Measurements from ENCODE around the gene EPB41L5.
"Not testable (repeated sequence)": the region's sequence is repeated elsewhere in the genome, so short reads cannot be mapped to it uniquely, and the experiment has no call there.

The EPB41L5 gene

GRCh38 chr2:120012771-120013596 is at the start of gene EPB41L5:
TSS of gene EPB41L5 (plus strand) at chr2:120013077. CDS start at chr2:120019085, 6,008 bp downstream.
- peaks cover 7% of the 10 kb centered on the region for H3K4me1 Mint-ChIP-seq (ENCODE audit: low read depth)
- peak within 1 kb of the TSS; percentile 66 for H3K4me3 Mint-ChIP-seq
- no peaks in the 10 kb centered on the region for H3K36me3 Mint-ChIP-seq (ENCODE audit: low read depth)
- no peaks in the 10 kb centered on the region for H3K9me3 Mint-ChIP-seq
- peak within 1 kb of the TSS; percentile 4 for H3K27ac Mint-ChIP-seq
- H3K27me3 Mint-ChIP-seq (ENCODE audit: low read depth), result peaks cover 30% of the 10 kb centered on the region

DNA sequence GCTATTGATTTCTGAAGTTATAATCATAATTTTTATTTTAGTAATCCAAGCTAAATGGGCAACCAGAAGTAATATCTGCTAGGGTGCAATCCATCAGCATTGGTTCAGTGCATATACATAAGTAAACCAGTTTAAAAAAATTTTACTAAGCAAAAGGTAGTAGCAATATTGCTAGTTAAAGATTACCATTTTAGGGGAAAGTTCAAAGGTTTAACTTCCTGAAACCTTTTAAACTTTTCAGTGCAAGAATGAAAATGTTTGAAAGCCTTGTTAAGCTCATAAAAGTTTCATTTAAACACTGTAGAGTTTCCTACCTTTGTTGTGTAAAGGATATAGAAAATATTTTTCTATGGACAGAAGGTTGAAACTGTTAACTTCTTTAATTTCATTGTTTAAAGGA is 31.0 kb upstream of the EPB41L5 start:
- no peak overlapping the region for H3K27ac Mint-ChIP-seq
- no peaks in the 10 kb centered on the region for H3K27me3 Mint-ChIP-seq (ENCODE audit: low read depth)
- no peak overlapping the region for H3K4me3 Mint-ChIP-seq
- no peaks in the 10 kb centered on the region for H3K4me1 Mint-ChIP-seq (ENCODE audit: low read depth)
- peaks cover 4% of the 10 kb centered on the region for H3K9me3 Mint-ChIP-seq
- peaks cover 3% of the 10 kb centered on the region for H3K36me3 Mint-ChIP-seq (ENCODE audit: low read depth)

- no peak overlapping the region for H3K27ac Mint-ChIP-seq
- peaks cover 3% of the 10 kb centered on the region for H3K36me3 Mint-ChIP-seq (ENCODE audit: low read depth)
- H3K27me3 Mint-ChIP-seq (ENCODE audit: low read depth), result no peaks in the 10 kb centered on the region
- H3K9me3 Mint-ChIP-seq, result peaks cover 4% of the 10 kb centered on the region
- no peaks in the 10 kb centered on the region for H3K4me1 Mint-ChIP-seq (ENCODE audit: low read depth)
- no peak overlapping the region for H3K4me3 Mint-ChIP-seq
Observed at GRCh38 chr2:119982506-119982905, 30.4 kb upstream of the EPB41L5 start.

DNA sequence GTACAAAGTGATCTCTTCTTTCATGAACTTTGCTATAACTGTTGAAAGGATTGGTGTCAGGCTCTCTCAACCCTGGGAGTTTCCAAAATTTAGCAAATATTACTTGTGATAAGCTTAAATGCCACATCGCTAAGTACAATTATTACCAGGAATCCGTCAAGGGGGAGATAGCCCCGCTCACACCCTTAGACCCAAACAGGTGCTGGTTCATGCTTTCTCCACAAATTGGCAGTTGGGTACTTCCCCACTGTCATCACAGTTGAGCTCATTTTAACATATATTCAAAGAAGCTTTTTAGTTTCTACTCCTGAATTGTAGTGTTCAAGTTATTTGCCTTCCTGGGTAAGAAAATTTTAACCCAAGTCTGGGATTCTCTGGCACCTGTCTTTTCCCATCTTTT is 29.8 kb upstream of the EPB41L5 start:
- Mint-ChIP-seq H3K9me3 (peaks cover 4% of the 10 kb centered on the region), H3K36me3 (ENCODE audit: low read depth) (peaks cover 3% of the 10 kb centered on the region), H3K4me3 (no peak overlapping the region), H3K27me3 (ENCODE audit: low read depth) (no peaks in the 10 kb centered on the region), H3K27ac (no peak overlapping the region), H3K4me1 (ENCODE audit: low read depth) (no peaks in the 10 kb centered on the region)

- H3K4me3 Mint-ChIP-seq, result no peak overlapping the region
- H3K9me3 Mint-ChIP-seq, result no peaks in the 10 kb centered on the region
- no peak overlapping the region for H3K27ac Mint-ChIP-seq
- H3K36me3 Mint-ChIP-seq (ENCODE audit: low read depth), result no peaks in the 10 kb centered on the region
- peaks cover 3% of the 10 kb centered on the region for H3K27me3 Mint-ChIP-seq (ENCODE audit: low read depth)
- H3K4me1 Mint-ChIP-seq (ENCODE audit: low read depth), result no peaks in the 10 kb centered on the region
Observed at GRCh38 chr2:119996148-119996547, 16.7 kb upstream of the EPB41L5 start.

DNA sequence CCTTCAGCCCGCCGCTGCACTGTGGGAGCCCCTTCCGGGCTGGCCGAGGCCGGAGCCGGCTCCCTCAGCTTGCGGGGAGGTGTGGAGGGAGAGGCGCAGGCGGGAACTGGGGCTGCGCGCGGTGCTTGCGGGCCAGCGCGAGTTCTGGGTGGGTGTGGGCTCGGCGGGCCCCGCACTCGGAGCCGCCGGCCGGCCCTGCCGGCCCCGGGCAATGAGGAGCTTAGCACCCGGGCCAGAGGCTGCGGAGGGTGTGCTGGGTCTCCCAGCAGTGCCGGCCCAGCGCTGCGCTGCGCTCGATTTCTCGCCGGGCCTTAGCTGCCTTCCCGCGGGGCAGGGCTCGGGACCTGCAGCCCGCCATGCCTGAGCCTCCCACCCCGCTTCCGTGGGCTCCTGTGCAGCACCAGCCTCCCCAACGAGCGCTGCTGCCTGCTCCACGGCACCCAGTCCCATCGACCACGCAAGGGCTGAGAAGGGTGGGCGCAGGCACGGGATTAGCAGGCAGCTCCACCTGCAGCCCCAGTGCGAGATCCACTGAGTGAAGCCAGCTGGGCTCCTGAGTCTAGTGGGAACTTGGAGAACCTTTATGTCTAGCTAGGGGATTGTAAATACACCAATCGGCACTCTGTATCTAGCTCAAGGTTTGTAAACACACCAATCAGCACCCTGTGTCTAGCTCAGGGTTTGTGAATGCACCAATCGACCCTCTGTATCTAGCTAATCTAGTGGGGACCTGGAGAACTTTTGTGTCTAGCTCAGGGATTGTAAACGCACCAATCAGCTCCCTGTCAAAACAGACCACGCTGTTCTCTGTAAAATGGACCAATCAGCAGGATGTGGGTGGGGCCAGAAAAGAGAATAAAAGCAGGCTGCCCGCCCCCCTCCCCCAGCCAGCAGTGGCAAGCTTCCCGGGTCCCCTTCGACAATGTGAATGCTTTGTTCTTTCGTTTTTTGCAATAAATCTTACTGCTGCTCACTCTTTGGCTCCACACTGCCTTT is 15.7 kb upstream of the EPB41L5 start:
- not testable (repeated sequence) for H3K4me1 Mint-ChIP-seq (ENCODE audit: low read depth); H3K9me3 Mint-ChIP-seq; H3K36me3 Mint-ChIP-seq (ENCODE audit: low read depth); H3K4me3 Mint-ChIP-seq; H3K27me3 Mint-ChIP-seq (ENCODE audit: low read depth); H3K27ac Mint-ChIP-seq

GRCh38 chr2:120001471-120001870 is 11.4 kb upstream of the EPB41L5 start:
- Mint-ChIP-seq H3K9me3 (no peaks in the 10 kb centered on the region), H3K27me3 (ENCODE audit: low read depth) (peaks cover 5% of the 10 kb centered on the region), H3K27ac (no peak overlapping the region), H3K4me1 (ENCODE audit: low read depth) (peaks cover 2% of the 10 kb centered on the region), H3K36me3 (ENCODE audit: low read depth) (no peaks in the 10 kb centered on the region), H3K4me3 (no peak overlapping the region)

GRCh38 chr2:120004254-120004653 is 8.6 kb upstream of the EPB41L5 start:
- Mint-ChIP-seq H3K4me3 (no peak overlapping the region), H3K36me3 (ENCODE audit: low read depth) (no peaks in the 10 kb centered on the region), H3K27me3 (ENCODE audit: low read depth) (peaks cover 5% of the 10 kb centered on the region), H3K4me1 (ENCODE audit: low read depth) (peaks cover 2% of the 10 kb centered on the region), H3K27ac (no peak overlapping the region), H3K9me3 (no peaks in the 10 kb centered on the region)

- H3K4me1 Mint-ChIP-seq (ENCODE audit: low read depth), result peaks cover 2% of the 10 kb centered on the region
- H3K4me3 Mint-ChIP-seq, result no peak overlapping the region
- H3K27me3 Mint-ChIP-seq (ENCODE audit: low read depth), result peaks cover 4% of the 10 kb centered on the region
- H3K27ac Mint-ChIP-seq, result no peak overlapping the region
- no peaks in the 10 kb centered on the region for H3K36me3 Mint-ChIP-seq (ENCODE audit: low read depth)
- no peaks in the 10 kb centered on the region for H3K9me3 Mint-ChIP-seq
Observed at GRCh38 chr2:120005834-120006521, 6.9 kb upstream of the EPB41L5 start.

DNA sequence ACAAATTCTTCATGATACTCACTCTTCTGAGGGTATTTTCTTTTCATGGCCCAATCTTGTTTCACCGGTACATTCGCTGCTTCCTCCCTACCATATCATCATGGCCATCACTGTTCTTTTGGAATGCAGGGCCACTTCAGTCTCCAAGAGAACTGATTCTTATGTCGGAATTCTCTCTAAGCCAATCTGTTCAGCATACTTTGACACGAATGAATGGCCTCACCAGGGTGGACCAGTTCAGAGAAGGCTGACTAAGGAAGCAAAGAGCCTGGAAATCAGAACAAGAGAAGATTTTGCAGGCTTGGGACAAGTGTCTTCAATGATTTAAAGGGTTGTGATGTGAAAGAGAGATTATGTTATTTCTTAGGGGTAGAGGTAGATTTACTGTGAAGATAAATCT is 5.0 kb upstream of the EPB41L5 start:
- Mint-ChIP-seq H3K27me3 (ENCODE audit: low read depth) (peaks cover 9% of the 10 kb centered on the region), H3K4me1 (ENCODE audit: low read depth) (peaks cover 9% of the 10 kb centered on the region), H3K27ac (no peak overlapping the region), H3K4me3 (no peak overlapping the region), H3K9me3 (no peaks in the 10 kb centered on the region), H3K36me3 (ENCODE audit: low read depth) (no peaks in the 10 kb centered on the region)

GRCh38 chr2:120012363-120012762 is 514 bp upstream of the EPB41L5 start:
- H3K9me3 Mint-ChIP-seq, result no peaks in the 10 kb centered on the region
- peak overlapping the region; percentile 32 for H3K4me3 Mint-ChIP-seq
- H3K36me3 Mint-ChIP-seq (ENCODE audit: low read depth), result no peaks in the 10 kb centered on the region
- H3K27ac Mint-ChIP-seq, result peak overlapping the region; percentile 4
- H3K4me1 Mint-ChIP-seq (ENCODE audit: low read depth), result peaks cover 7% of the 10 kb centered on the region
- peaks cover 30% of the 10 kb centered on the region for H3K27me3 Mint-ChIP-seq (ENCODE audit: low read depth)

GRCh38 chr2:120013597-120014223 is 833 bp downstream of the EPB41L5 start:
- Mint-ChIP-seq H3K27ac (no peak overlapping the region), H3K4me1 (ENCODE audit: low read depth) (peaks cover 7% of the 10 kb centered on the region), H3K4me3 (peak overlapping the region; percentile 66), H3K27me3 (ENCODE audit: low read depth) (peaks cover 30% of the 10 kb centered on the region), H3K36me3 (ENCODE audit: low read depth) (no peaks in the 10 kb centered on the region), H3K9me3 (no peaks in the 10 kb centered on the region)

DNA sequence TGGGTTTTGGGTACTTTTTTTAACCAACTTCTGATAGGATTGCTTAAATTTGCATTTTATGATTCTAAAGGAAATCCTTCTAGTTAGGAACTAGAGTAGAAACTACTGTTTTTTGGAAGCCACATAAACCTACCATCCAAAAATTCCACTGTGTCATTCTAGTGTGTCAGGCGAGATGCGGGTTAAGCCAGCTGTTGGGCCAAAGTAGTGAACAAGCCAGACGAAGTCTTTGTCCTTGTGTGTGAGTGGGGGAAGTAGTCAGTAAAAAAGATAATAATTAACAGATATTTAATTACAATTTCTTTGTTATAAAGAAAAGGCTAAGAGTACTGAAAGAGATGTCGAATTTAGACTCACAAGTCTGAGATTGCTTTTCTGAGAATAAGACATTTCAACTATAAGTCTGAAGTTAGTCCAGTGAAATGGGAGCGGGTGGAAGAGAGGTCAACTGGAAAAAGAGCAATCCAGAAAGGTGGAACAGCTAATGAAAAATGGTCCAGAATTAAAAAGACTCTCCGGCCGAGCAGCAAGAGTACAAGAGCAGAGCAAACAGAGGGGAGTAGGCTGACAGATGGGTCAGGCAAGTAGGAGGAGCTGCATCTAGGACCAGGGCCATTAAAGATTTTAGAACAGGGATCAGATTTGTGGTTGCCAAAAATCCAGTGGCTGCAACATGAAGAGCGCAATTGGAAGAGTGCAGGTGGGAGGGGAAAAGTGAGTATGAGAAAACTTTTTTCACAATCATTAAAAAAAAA is 1.5 kb downstream of the EPB41L5 start:
- no peak overlapping the region for H3K27ac Mint-ChIP-seq
- H3K4me1 Mint-ChIP-seq (ENCODE audit: low read depth), result peaks cover 7% of the 10 kb centered on the region
- no peaks in the 10 kb centered on the region for H3K36me3 Mint-ChIP-seq (ENCODE audit: low read depth)
- peaks cover 35% of the 10 kb centered on the region for H3K27me3 Mint-ChIP-seq (ENCODE audit: low read depth)
- no peak overlapping the region for H3K4me3 Mint-ChIP-seq
- H3K9me3 Mint-ChIP-seq, result no peaks in the 10 kb centered on the region
